NB4 (cell line): ENCODE results near the gene SCAF1.

Experiments used
- POLR2A ChIP-seq: IDR thresholded peaks from 2 replicates; pipeline ENCODE4 v1.6.1; 2011; ENCODE audit warnings: mild to moderate bottlenecking; ENCODE audit not compliant: insufficient read length; ENCODE audit errors: extremely low read depth
- TF ChIP-seq, protein P1 (sequence below): IDR thresholded peaks from one replicate; pipeline ENCODE4 v1.5.1; 2012; ENCODE audit warnings: low read depth, low read length
- TF ChIP-seq, protein P2 (sequence below): IDR thresholded peaks from 2 replicates; pipeline ENCODE4 v1.6.1; 2011; ENCODE audit warnings: low read depth, low read length

DNA sequence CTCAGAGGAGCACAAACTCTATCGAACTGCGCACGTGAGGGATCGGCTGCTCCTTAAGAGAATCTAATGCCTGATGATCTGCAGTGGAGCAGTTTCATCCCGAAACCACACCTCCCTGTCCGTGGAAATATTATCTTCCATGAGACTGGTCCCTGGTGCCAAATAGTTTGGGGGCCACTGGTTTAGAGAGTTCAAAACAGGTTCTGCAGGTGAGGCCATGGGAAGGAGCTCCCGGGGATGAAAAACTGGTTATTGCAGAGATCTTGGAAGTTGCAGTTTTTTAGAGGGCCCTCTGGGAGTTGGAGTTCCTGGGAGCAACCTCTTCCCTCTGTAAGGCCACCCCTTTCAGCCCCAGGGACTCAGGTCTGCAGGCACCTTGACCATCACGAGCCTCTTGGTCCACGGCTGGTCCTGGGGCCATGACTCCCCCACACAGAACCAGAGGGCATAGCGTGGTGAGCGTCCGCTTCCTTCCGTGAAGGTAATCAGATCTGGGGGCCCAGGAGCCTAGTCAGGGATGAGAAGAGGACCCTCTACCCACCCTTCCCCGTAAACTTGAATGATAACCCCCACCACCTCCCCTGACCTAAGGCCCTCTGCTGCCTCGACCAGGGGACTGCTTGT is 18.4 kb downstream of the SCAF1 start:
- no peak for TF ChIP-seq POLR2A
- TF ChIP-seq, protein P1, sequence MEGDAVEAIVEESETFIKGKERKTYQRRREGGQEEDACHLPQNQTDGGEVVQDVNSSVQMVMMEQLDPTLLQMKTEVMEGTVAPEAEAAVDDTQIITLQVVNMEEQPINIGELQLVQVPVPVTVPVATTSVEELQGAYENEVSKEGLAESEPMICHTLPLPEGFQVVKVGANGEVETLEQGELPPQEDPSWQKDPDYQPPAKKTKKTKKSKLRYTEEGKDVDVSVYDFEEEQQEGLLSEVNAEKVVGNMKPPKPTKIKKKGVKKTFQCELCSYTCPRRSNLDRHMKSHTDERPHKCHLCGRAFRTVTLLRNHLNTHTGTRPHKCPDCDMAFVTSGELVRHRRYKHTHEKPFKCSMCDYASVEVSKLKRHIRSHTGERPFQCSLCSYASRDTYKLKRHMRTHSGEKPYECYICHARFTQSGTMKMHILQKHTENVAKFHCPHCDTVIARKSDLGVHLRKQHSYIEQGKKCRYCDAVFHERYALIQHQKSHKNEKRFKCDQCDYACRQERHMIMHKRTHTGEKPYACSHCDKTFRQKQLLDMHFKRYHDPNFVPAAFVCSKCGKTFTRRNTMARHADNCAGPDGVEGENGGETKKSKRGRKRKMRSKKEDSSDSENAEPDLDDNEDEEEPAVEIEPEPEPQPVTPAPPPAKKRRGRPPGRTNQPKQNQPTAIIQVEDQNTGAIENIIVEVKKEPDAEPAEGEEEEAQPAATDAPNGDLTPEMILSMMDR, result no peak
- TF ChIP-seq, protein P2, sequence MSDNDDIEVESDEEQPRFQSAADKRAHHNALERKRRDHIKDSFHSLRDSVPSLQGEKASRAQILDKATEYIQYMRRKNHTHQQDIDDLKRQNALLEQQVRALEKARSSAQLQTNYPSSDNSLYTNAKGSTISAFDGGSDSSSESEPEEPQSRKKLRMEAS, result no peak
